HepG2 (cell line): Measurements from ENCODE around the gene TECTA. TPM values are rescaled to one million over a fixed set of nuclear protein-coding genes. Genes with fewer than 3 reads are reported as not detected.
A peak's percentile ranks its signal among the peaks of the same experiment; 100 is the strongest.

Experiments
- ATF3 ChIP-seq: sonication (generic); formaldehyde crosslinking; IDR thresholded peaks from 2 replicates; pipeline ENCODE4 v1.4.0; 2020; ENCODE audit warnings: missing genetic modification reagents
- BCL6 ChIP-seq: IDR thresholded peaks from 2 replicates; pipeline ENCODE4 v1.6.1; 2016; ENCODE audit warnings: missing genetic modification reagents, missing compliant biosample characterization
- EP300 ChIP-seq, 3 experiments: sonication (generic) in 1 of 3; formaldehyde crosslinking in 1 of 3; IDR thresholded peaks; 2 replicates each; pipeline versions ENCODE4 v1.5.1 to v1.6.1; 2011 to 2020; ENCODE audit warnings: low read depth in 2 of 3, low read length in 2 of 3, borderline replicate concordance in 1 of 3, improper control_type of control experiment in 1 of 3, mild to moderate bottlenecking in 1 of 3, missing genetic modification reagents in 1 of 3, moderate library complexity in 1 of 3
- FLYWCH1 ChIP-seq: sonication (generic); formaldehyde crosslinking; IDR thresholded peaks from 2 replicates; pipeline ENCODE4 v1.8.1; 2023; ENCODE audit warnings: mild to moderate bottlenecking, missing genetic modification reagents
- FOXA3 ChIP-seq: IDR thresholded peaks from 2 replicates; pipeline ENCODE4 v1.6.1; 2016; ENCODE audit warnings: missing genetic modification reagents, missing compliant biosample characterization
- HMG20B ChIP-seq: conservative IDR thresholded peaks from 2 replicates; pipeline ENCODE4 v1.6.1; 2016; ENCODE audit warnings: missing genetic modification reagents, missing compliant biosample characterization
- MED13 ChIP-seq: sonication (generic); formaldehyde crosslinking; IDR thresholded peaks from 2 replicates; pipeline ENCODE4 v1.5.0; 2020; ENCODE audit warnings: missing genetic modification reagents
- NR2F1 ChIP-seq, 2 experiments: fragments of 450-650 bp in 1 of 2; formaldehyde crosslinking in 1 of 2; IDR thresholded peaks; 2 replicates each; pipeline versions ENCODE4 v1.5.0 to v1.6.1; 2016 to 2020; ENCODE audit warnings: mild to moderate bottlenecking in 1 of 2, missing compliant biosample characterization in 1 of 2, missing genetic modification reagents in 1 of 2, moderate library complexity in 1 of 2
- PAX8 ChIP-seq: sonication (generic); formaldehyde crosslinking; IDR thresholded peaks from 2 replicates; pipeline ENCODE4 v1.8.0; 2022; ENCODE audit warnings: mild to moderate bottlenecking, missing genetic modification reagents, borderline replicate concordance
- POGK ChIP-seq: sonication (generic); formaldehyde crosslinking; conservative IDR thresholded peaks from 2 replicates; pipeline ENCODE4 v1.8.0; 2022; ENCODE audit warnings: mild to moderate bottlenecking, moderate library complexity, missing genetic modification reagents
- POLR2A ChIP-seq, 2 experiments: IDR thresholded peaks; 2 replicates each; pipeline ENCODE4 v1.6.1; 2011; ENCODE audit warnings: low read depth in 2 of 2, low read length in 2 of 2, mild to moderate bottlenecking in 1 of 2, moderate library complexity in 1 of 2; ENCODE audit not compliant: insufficient read depth in 1 of 2
- PRMT3 ChIP-seq: sonication (generic); formaldehyde crosslinking; IDR thresholded peaks from 2 replicates; pipeline ENCODE4 v1.8.1; 2022; ENCODE audit warnings: low read depth, mild to moderate bottlenecking, moderate library complexity, missing genetic modification reagents, borderline replicate concordance
- SALL1 ChIP-seq: sonication (generic); formaldehyde crosslinking; IDR thresholded peaks from 2 replicates; pipeline ENCODE4 v1.8.0; 2022; ENCODE audit warnings: mild to moderate bottlenecking, missing genetic modification reagents
- SNAPC2 ChIP-seq: sonication (generic); formaldehyde crosslinking; IDR thresholded peaks from 2 replicates; pipeline ENCODE4 v1.8.1; 2022; ENCODE audit warnings: mild to moderate bottlenecking, missing genetic modification reagents
- TAF1 ChIP-seq: sonication (generic); formaldehyde crosslinking; IDR thresholded peaks from 2 replicates; pipeline ENCODE4 v1.4.0; 2020; ENCODE audit warnings: missing genetic modification reagents
- TEAD3 ChIP-seq: optimal IDR thresholded peaks from 2 replicates; pipeline ENCODE3; 2016; ENCODE audit warnings: borderline replicate concordance
- ZNF609 ChIP-seq: sonication (generic); formaldehyde crosslinking; IDR thresholded peaks from 2 replicates; pipeline ENCODE4 v1.4.0; 2020; ENCODE audit warnings: mild to moderate bottlenecking, missing genetic modification reagents, borderline replicate concordance
- ZNF644 ChIP-seq: IDR thresholded peaks from 2 replicates; pipeline ENCODE4 v1.6.1; 2016; ENCODE audit warnings: low read depth
- polyA plus RNA-seq, 8 experiments: library from polyadenylated mRNA; depleted of rRNA in 3 of 8; stranded (reverse) in 7 of 8; unstranded in 1 of 8; fragments of >200 nt; fragmentation: Illumina TruSeq in 4 of 8; extraction: Trizol in 4 of 8; gene quantifications; 2 replicates each; pipeline versions ENCODE4 v1.2.1 to v1.2.3, GENCODE V29; 2011 to 2016; ENCODE audit warnings: low read depth in 4 of 8, missing spikeins in 1 of 8, mixed read lengths in 1 of 8; ENCODE audit not compliant: insufficient read depth in 1 of 8
- total RNA-seq, 5 experiments: library from RNA; depleted of rRNA; stranded (reverse); fragments of >200 nt; fragmentation: Illumina TruSeq; extraction: Trizol; gene quantifications; 2 replicates each; pipeline ENCODE4 v1.2.3, GENCODE V29; 2016; ENCODE audit warnings: low read depth in 1 of 5

TECTA gene
- total and polyA plus RNA-seq, 2 of the 13 experiments (the other 11 are each of a cell fraction or from before 2014, with no cell fraction given), result 0.04 to 0.17 TPM

GRCh38 chr11:121067453-121067852 is 33.6 kb upstream of the TECTA start (continued):
- peak; percentile 82; the same call in 1 of the 2 replicates for TF ChIP-seq ZNF609 (CRISPR knock-in tag)
- no peak for TF ChIP-seq POGK (CRISPR knock-in tag)
- no peak for TF ChIP-seq ATF3
- TF ChIP-seq PAX8 (CRISPR knock-in tag), result no peak
- peak; percentile 96 for TF ChIP-seq FOXA3 (CRISPR knock-in tag)
- no peak for TF ChIP-seq PRMT3
- TF ChIP-seq BCL6 (CRISPR knock-in tag), result peak; percentile 93
- peak; percentile 43 to 89; a peak in 3 of 4 replicates for TF ChIP-seq POLR2A (IDR thresholded peaks at IDR 0.05; ENCODE audit: insufficient read depth in 1 of 2, low read depth in 2 of 2, low read length in 2 of 2)
- TF ChIP-seq TEAD3 (CRISPR knock-in tag), result peak; percentile 49
- no peak for TF ChIP-seq TAF1 (CRISPR knock-in tag)
- peak; percentile 74 to 85; a peak in 3 of 4 replicates for TF ChIP-seq NR2F1 (CRISPR knock-in tag; IDR thresholded peaks at IDR 0.05)
- peak; percentile 33; the same call in 1 of the 2 replicates for TF ChIP-seq ZNF644 (CRISPR knock-in tag)
- no peak for TF ChIP-seq SNAPC2 (CRISPR knock-in tag)
- TF ChIP-seq EP300 (IDR thresholded peaks at IDR 0.05; ENCODE audit: low read depth in 2 of 2, low read length in 2 of 2), result peak in 1 of 2 experiments; percentile 89; a peak in 3 of 4 replicates
- TF ChIP-seq EP300 (CRISPR knock-in tag; IDR thresholded peaks at IDR 0.05; ENCODE audit: borderline replicate concordance), result peak; percentile 33; the same call in 1 of the 2 replicates
- peak; percentile 99 for TF ChIP-seq HMG20B
- TF ChIP-seq FLYWCH1 (CRISPR knock-in tag), result no peak
- TF ChIP-seq SALL1 (CRISPR knock-in tag), result peak; percentile 60; the same call in 1 of the 2 replicates
- no peak for TF ChIP-seq MED13 (CRISPR knock-in tag)
